Sigmoid colon (tissue), 7 donors: ENCODE results near the gene POLE. TPM values are rescaled to one million over a fixed set of nuclear protein-coding genes. Genes with fewer than 3 reads are reported as not detected.

ENCODE experiments used
- DNase-seq: peaks from one replicate; pipeline ENCODE4 v3.0.0-alpha.2; 2019
- H3K27ac ChIP-seq, 4 donors: fragments of 200-600 bp; sonication (generic); one replicate each; pipeline ENCODE4 v1.5.1; 2016 to 2019; ENCODE audit warnings: mild to moderate bottlenecking in 1 of 4
- H3K27me3 ChIP-seq, 3 donors: fragments of 200-600 bp; sonication (generic); one replicate each; pipeline ENCODE4 v1.5.1; 2019; ENCODE audit warnings: mild to moderate bottlenecking in 1 of 3
- H3K36me3 ChIP-seq, 4 donors: fragments of 200-600 bp; sonication (generic); one replicate each; pipeline ENCODE4 v1.5.1; 2016 to 2019
- H3K4me1 ChIP-seq, 4 donors: fragments of 200-600 bp; sonication (generic); one replicate each; pipeline ENCODE4 v1.5.1; 2017 to 2019
- H3K4me3 ChIP-seq, 4 donors: fragments of 200-600 bp; sonication (generic); one replicate each; pipeline ENCODE4 v1.5.1; 2017 to 2019; ENCODE audit warnings: mild to moderate bottlenecking in 2 of 4, moderate library complexity in 1 of 4
- H3K9me3 ChIP-seq, 4 donors: fragments of 200-600 bp in 3 of 4; sonication (generic) in 3 of 4; one replicate each; pipeline versions ENCODE4 v1.5.1 to v1.6.1; 2013 to 2019
- CTCF ChIP-seq, 4 experiments: fragments of 450-650 bp in 3 of 4; fragments of 200-600 bp in 1 of 4; IDR thresholded peaks; one replicate each; pipeline ENCODE4 v1.5.1; 2016 to 2019; ENCODE audit warnings: antibody characterized with exemption in 4 of 4, mild to moderate bottlenecking in 3 of 4, moderate library complexity in 2 of 4
- EP300 ChIP-seq, 4 donors: sonication (generic); formaldehyde crosslinking; IDR thresholded peaks; one replicate each; pipeline ENCODE4 v1.6.1; 2017; ENCODE audit warnings: antibody characterized with exemption in 4 of 4
- POLR2A ChIP-seq, 2 donors: fragments of 450-650 bp; IDR thresholded peaks; one replicate each; pipeline ENCODE4 v1.6.1; 2016; ENCODE audit warnings: antibody characterized with exemption in 2 of 2, mild to moderate bottlenecking in 2 of 2, moderate library complexity in 2 of 2
- POLR2AphosphoS5 ChIP-seq, 4 donors: sonication (generic); formaldehyde crosslinking; IDR thresholded peaks; one replicate each; pipeline ENCODE4 v1.6.1; 2017; ENCODE audit warnings: antibody characterized with exemption in 4 of 4
- WGBS, 2 donors: extraction: QIAGEN DNeasy Blood & Tissue Kit; methylation state at CpG; one replicate each; pipeline ENCODE4 v1.1.7; 2013; 5-methylcytosine and 5-hydroxymethylcytosine counted together
- intact Hi-C: fragments of 100-400 bp; cut with DNase I; formaldehyde crosslinking; loops from one replicate; pipeline ENCODE4 v1.15.1; 2023
- polyA plus RNA-seq, 3 donors: library from polyadenylated mRNA; stranded (reverse); fragments of 200-250 nt; gene quantifications; one replicate each; pipeline ENCODE4 v1.2.3, GENCODE V29; 2013
- total RNA-seq, 4 donors: library from RNA; depleted of rRNA; stranded (reverse); fragments of >200 nt; gene quantifications; one replicate each; pipeline ENCODE4 v1.1.0, GENCODE V29; 2016
- donor health status: healthy with polysubstance abuse.
- donor health status: Bipolar disorder and iron deficiency.
- donor health status: healthy.

POLE gene
- total and polyA plus RNA-seq, 7 donors = 11.1 to 37.4 (median 32.9) TPM

DNA sequence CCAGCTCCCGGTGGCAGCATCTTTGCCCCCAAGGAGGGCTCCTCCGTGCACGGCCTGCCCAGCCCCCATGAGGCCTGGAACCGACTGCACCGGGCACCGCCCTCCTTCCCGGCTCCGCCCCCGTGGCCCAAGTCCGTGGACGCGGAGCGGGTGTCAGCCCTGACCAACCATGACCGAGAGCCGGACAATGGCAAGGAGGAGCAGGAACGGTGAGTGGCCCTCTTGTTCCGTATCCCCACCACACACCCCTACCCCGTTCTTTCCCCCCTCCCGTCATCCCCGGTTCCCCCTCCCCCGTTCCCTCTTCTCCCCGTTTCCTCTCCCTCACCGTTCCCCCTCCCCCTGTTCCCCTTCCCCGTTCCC lies 105.1 kb downstream of the POLE start:
- 77 to 80% methylated on average over 24 of the region's 24 CpGs for WGBS, 2 donors
- DNase-seq = no peak
- Histone ChIP-seq H3K36me3 (peaks cover 0 to 58% (median 8%) of the 10 kb centered on the region in 4 donors), H3K4me3 (peak overlapping the region; percentile 12 to 36 (median 26)), H3K9me3 (no peaks in the 10 kb centered on the region), H3K27ac (peak overlapping the region in 1 of 4 donors; percentile 72), H3K4me1 (no peaks in the 10 kb centered on the region), H3K27me3 (no peaks in the 10 kb centered on the region)
- TF ChIP-seq POLR2A (IDR thresholded peaks at IDR 0.05) (no peak), EP300 (IDR thresholded peaks at IDR 0.05) (no peak), CTCF (IDR thresholded peaks at IDR 0.05) (no peak), POLR2AphosphoS5 (IDR thresholded peaks at IDR 0.05) (no peak)
- intact Hi-C loops = no loop called here

- DNase-seq = no peak
- Histone ChIP-seq H3K4me3 (no peak overlapping the region), H3K36me3 (peaks cover 0 to 63% (median 12%) of the 10 kb centered on the region in 4 donors), H3K27me3 (no peaks in the 10 kb centered on the region), H3K27ac (peak overlapping the region in 1 of 4 donors; percentile 72), H3K9me3 (no peaks in the 10 kb centered on the region), H3K4me1 (no peaks in the 10 kb centered on the region)
- no peak for TF ChIP-seq POLR2AphosphoS5 (IDR thresholded peaks at IDR 0.05)
- TF ChIP-seq EP300 (IDR thresholded peaks at IDR 0.05) = no peak
- TF ChIP-seq POLR2A (IDR thresholded peaks at IDR 0.05) = no peak
- TF ChIP-seq CTCF (IDR thresholded peaks at IDR 0.05) = no peak
- intact Hi-C loops = no loop called here
- 87 to 93% methylated on average over 17 of the region's 17 CpGs for WGBS, 2 donors
Measured at GRCh38 chr12:132581348-132582057, 105.6 kb downstream of the POLE start.

DNA sequence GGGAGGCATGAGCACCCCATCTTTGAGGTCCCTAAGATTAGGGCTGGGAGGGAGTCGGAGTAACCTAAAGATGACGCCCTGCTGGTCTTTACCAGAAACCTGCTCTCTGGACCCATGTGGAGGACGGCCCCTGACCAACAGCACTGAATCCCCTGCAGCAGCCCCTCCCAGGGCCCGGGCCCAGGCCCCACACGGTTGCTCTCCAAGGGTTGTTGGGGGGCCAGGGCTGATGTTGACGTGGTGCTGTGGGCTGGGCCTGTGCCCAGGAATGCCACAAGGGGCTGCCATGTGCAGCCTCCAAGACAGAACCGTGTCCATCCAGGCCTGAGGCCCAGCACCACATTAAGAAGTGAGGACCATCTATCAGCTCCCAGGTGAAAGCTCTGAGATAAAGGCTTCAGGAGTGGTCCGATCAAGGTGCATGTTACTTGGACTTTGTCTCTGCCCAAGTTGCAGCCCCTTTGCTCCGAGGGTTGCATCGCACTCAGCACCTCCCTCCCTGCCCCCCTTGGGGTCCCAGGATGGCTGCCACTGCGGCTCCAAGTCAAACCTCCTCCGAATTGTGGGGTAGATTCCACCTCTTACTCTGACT lies 106.3 kb downstream of the POLE start:
- 94% methylated on average over 12 of the region's 12 CpGs for WGBS, 2 donors
- no peak overlapping the region for H3K27ac ChIP-seq

DNA sequence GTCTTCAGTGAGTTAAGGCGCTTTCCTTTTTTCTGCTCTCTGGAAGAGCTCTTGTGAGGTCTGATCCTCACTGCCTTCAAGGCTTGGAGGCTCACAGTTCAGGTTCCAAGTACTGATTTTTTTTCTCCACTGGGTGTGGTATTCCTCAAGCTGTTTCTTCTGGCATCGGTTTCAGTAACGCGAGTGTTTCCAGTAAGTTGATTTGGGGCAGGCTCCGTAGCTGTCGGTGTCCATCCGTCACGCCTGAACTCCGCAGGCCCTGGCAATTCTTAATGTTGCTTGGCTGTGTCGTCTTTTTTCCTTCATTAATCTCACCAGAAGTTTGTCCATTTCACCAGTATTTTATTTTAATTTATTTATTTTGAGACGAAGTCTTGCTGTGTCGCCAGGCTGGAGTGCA lies 107.4 kb downstream of the POLE start:
- H3K27me3 ChIP-seq = no peaks in the 10 kb centered on the region
- intact Hi-C loops = no loop called here
- H3K4me1 ChIP-seq = no peaks in the 10 kb centered on the region
- H3K4me3 ChIP-seq = no peak overlapping the region
- WGBS, 2 donors = 88 to 90% methylated on average over 12 of the region's 12 CpGs
- DNase-seq = no peak
- peak overlapping the region in 1 of 4 donors; percentile 38 for H3K27ac ChIP-seq
- H3K9me3 ChIP-seq = no peaks in the 10 kb centered on the region
- H3K36me3 ChIP-seq = peaks cover 0 to 80% (median 19%) of the 10 kb centered on the region in 4 donors
- TF ChIP-seq EP300 (IDR thresholded peaks at IDR 0.05) (no peak), POLR2AphosphoS5 (IDR thresholded peaks at IDR 0.05) (no peak)

More for the DNA sequence above, 106.3 kb downstream of the POLE start:
- Histone ChIP-seq H3K36me3 (peaks cover 0 to 69% (median 13%) of the 10 kb centered on the region in 4 donors), H3K4me3 (no peak overlapping the region), H3K4me1 (no peaks in the 10 kb centered on the region), H3K27me3 (no peaks in the 10 kb centered on the region), H3K9me3 (no peaks in the 10 kb centered on the region)
- intact Hi-C loops = no loop called here
- DNase-seq = no peak
- TF ChIP-seq CTCF (IDR thresholded peaks at IDR 0.05) (no peak), EP300 (IDR thresholded peaks at IDR 0.05) (no peak), POLR2A (IDR thresholded peaks at IDR 0.05) (no peak), POLR2AphosphoS5 (IDR thresholded peaks at IDR 0.05) (no peak)

DNA sequence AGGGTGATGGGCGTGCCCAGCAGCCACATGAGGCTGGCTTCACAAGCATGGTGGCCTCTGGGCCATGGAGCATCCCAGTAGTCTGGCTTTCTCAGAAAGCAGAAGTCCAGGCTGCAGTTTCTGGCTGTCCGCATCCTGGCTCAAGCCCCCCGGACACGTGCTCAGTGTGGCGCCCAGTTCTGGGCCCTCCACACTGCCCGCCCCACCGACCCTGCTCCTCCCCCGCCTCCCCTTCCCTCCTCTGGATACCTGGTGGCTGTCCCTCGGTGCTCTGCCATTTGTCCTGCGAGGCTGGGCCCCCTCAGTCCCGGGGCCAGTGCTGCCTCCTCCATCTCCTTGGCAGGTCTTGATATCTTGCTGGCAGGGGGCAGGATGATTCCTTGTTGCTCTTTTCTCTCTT lies 108.3 kb downstream of the POLE start:
- no peaks in the 10 kb centered on the region for H3K4me1 ChIP-seq
- no peak overlapping the region for H3K4me3 ChIP-seq
- intact Hi-C loops = no loop called here
- WGBS, 2 donors = 86 to 94% methylated on average over 11 of the region's 11 CpGs
- H3K36me3 ChIP-seq = peaks cover 0 to 84% (median 27%) of the 10 kb centered on the region in 4 donors
- H3K27ac ChIP-seq = no peak overlapping the region
- TF ChIP-seq EP300 (IDR thresholded peaks at IDR 0.05) (no peak), CTCF (IDR thresholded peaks at IDR 0.05) (no peak), POLR2A (IDR thresholded peaks at IDR 0.05) (no peak), POLR2AphosphoS5 (IDR thresholded peaks at IDR 0.05) (no peak)
- no peaks in the 10 kb centered on the region for H3K9me3 ChIP-seq
- no peaks in the 10 kb centered on the region for H3K27me3 ChIP-seq
- DNase-seq = no peak
